A673 (cell line): ENCODE data around the gene NFIC. TPM values are rescaled to one million over a fixed set of nuclear protein-coding genes. Genes with fewer than 3 reads are reported as not detected.

Experiments used
- BruUV-seq: library from RNA; stranded (reverse); fragments of 400-500 nt; replicated peaks from 2 replicates; lab custom pipeline; 2021; lab: Mats Ljungman, UMichigan
- CTCF ChIA-PET: fragments of 300-600 bp; sonication (Branson Sonifier 250); formaldehyde crosslinking; loops from one replicate; lab custom pipeline; 2022; ENCODE audit warnings: antibody characterized with exemption; lab: Charles Lee
- POLR2A ChIA-PET: fragments of 300-600 bp; sonication (Branson Sonifier 250); formaldehyde crosslinking; loops from one replicate; lab custom pipeline; 2022; ENCODE audit warnings: antibody characterized with exemption; ENCODE audit not compliant: low non-redundant PET; lab: Charles Lee
- DNase-seq: peaks from one replicate; pipeline ENCODE4 v3.0.0-alpha.2; 2015; ENCODE audit warnings: low spot score
- H3K27ac ChIP-seq: fragments of 200-600 bp; sonication (generic); 2 replicates; pipeline ENCODE4 v1.5.1; 2016; ENCODE audit warnings: mixed run types, low read depth, mild to moderate bottlenecking, mixed read lengths, antibody characterized with exemption, low read length; ENCODE audit not compliant: poor library complexity, severe bottlenecking
- H3K27me3 ChIP-seq: fragments of 200-600 bp; sonication (generic); replicated peaks from 2 replicates; pipeline ENCODE4 v1.6.1; 2017; ENCODE audit warnings: mixed run types, low read depth, mild to moderate bottlenecking, mixed read lengths, antibody characterized with exemption, low read length; ENCODE audit not compliant: insufficient read depth, poor library complexity
- H3K36me3 ChIP-seq: fragments of 200-600 bp; sonication (generic); 2 replicates; pipeline ENCODE4 v1.6.1; 2016; ENCODE audit warnings: mixed run types, mild to moderate bottlenecking, mixed read lengths, antibody characterized with exemption, low read length; ENCODE audit not compliant: insufficient read depth, poor library complexity, severe bottlenecking
- H3K4me1 ChIP-seq: fragments of 200-600 bp; sonication (generic); 2 replicates; pipeline ENCODE4 v1.6.1; 2017; ENCODE audit warnings: mixed run types, mild to moderate bottlenecking, mixed read lengths, antibody characterized with exemption, low read length; ENCODE audit not compliant: insufficient read depth, poor library complexity, severe bottlenecking
- H3K4me3 ChIP-seq: fragments of 200-600 bp; sonication (generic); 2 replicates; pipeline ENCODE4 v1.5.1; 2016; ENCODE audit warnings: low read depth, mixed run types, mild to moderate bottlenecking, mixed read lengths, low read length; ENCODE audit not compliant: poor library complexity, severe bottlenecking
- H3K9me3 ChIP-seq: fragments of 200-600 bp; sonication (generic); 2 replicates; pipeline ENCODE4 v1.6.1; 2016; ENCODE audit warnings: mixed run types, low read depth, mild to moderate bottlenecking, mixed read lengths, antibody characterized with exemption, low read length; ENCODE audit not compliant: poor library complexity, severe bottlenecking
- CTCF ChIP-seq: fragments of 300-800, 200-600 bp; sonication (generic); conservative IDR thresholded peaks from 2 replicates; pipeline ENCODE4 v1.5.1; 2017; ENCODE audit warnings: low read depth, mild to moderate bottlenecking, antibody characterized with exemption, low read length, moderate library complexity, mixed read lengths
- EZH2 ChIP-seq: fragments of 200-600 bp; sonication (generic); IDR thresholded peaks from 2 replicates; pipeline ENCODE4 v1.6.1; 2017; ENCODE audit warnings: borderline replicate concordance, low read depth, mild to moderate bottlenecking, mixed read lengths, antibody characterized with exemption, low read length; ENCODE audit not compliant: poor library complexity, severe bottlenecking
- intact Hi-C: fragments of 100-400 bp; cut with micrococcal nuclease; formaldehyde crosslinking; loops from one replicate; pipeline ENCODE4 v1.10.0; 2022; ENCODE audit not compliant: unreplicated experiment
- total RNA-seq: library from RNA; stranded (reverse); gene quantifications from 2 replicates; pipeline ENCODE4 v1.2.3, GENCODE V29; 2021

NFIC gene
- total RNA-seq, 1 experiment from 2014 or later: 112 TPM

GRCh38 chr19:3482507-3483225, 116.3 kb downstream of the NFIC start:
- no peaks in the 10 kb centered on the region for H3K36me3 ChIP-seq
- no peak for TF ChIP-seq EZH2
- intact Hi-C loops: no loop called here
- ChIA-PET CTCF (interaction anchor here (0.6 kb wide), 1 partner anchor 198 kb away, joined by 3 read pairs; no protein-coding TSS in a partner anchor), POLR2A (interaction anchor here (0.6 kb wide), 1 partner anchor 77 kb away, joined by 3 read pairs; no protein-coding TSS in a partner anchor)
- no TSS peak for BruUV-seq
- no peaks in the 10 kb centered on the region for H3K9me3 ChIP-seq
- H3K27ac ChIP-seq: no peak overlapping the region
- H3K4me3 ChIP-seq: no peak overlapping the region
- peaks cover 40% of the 10 kb centered on the region for H3K27me3 ChIP-seq
- no peak for DNase-seq
- H3K4me1 ChIP-seq: no peaks in the 10 kb centered on the region

GRCh38 chr19:3483226-3483628, 116.8 kb downstream of the NFIC start, which contains the start of gene SMIM44:
TSS of gene SMIM44 (minus strand) at chr19:3483441. CDS start at chr19:3483403, 38 bp downstream.
- Histone ChIP-seq H3K36me3 (no peaks in the 10 kb centered on the region), H3K9me3 (no peaks in the 10 kb centered on the region), H3K4me3 (no peak within 1 kb of the TSS), H3K27me3 (peaks cover 40% of the 10 kb centered on the region), H3K4me1 (no peaks in the 10 kb centered on the region), H3K27ac (no peak within 1 kb of the TSS)
- TF ChIP-seq CTCF (no peak), EZH2 (no peak)
- no peak for DNase-seq
- intact Hi-C loops: no loop called here
- ChIA-PET CTCF (interaction anchor here (2.3 kb wide), 1 partner anchor 157 kb away, joined by 12 read pairs; no protein-coding TSS in a partner anchor), POLR2A (no interaction called here)
- no TSS peak for BruUV-seq

GRCh38 chr19:3491396-3492119, 125.2 kb downstream of the NFIC start:
- no peak for DNase-seq
- CTCF ChIA-PET: no interaction called here
- POLR2A ChIA-PET: no interaction called here

More at GRCh38 chr19:3491396-3492119, 125.2 kb downstream of the NFIC start:
- Histone ChIP-seq H3K4me3 (no peak overlapping the region), H3K27ac (no peak overlapping the region), H3K36me3 (peaks cover 27% of the 10 kb centered on the region), H3K9me3 (no peaks in the 10 kb centered on the region), H3K27me3 (no peaks in the 10 kb centered on the region), H3K4me1 (no peaks in the 10 kb centered on the region)
- TF ChIP-seq EZH2: no peak
- no peak for TF ChIP-seq CTCF
- intact Hi-C loops: no loop called here
- BruUV-seq: TSS peak; percentile 30
